H9 (cell line): ENCODE measurements around the gene CCL19. TPM values are rescaled to one million over a fixed set of nuclear protein-coding genes. Genes with fewer than 3 reads are reported as not detected.

Source experiments
- DNase-seq: peaks from one replicate; pipeline ENCODE4 v3.0.0-alpha.2; 2017
- H2AFZ ChIP-seq: one replicate; pipeline ENCODE4 v1.6.1; 2013; ENCODE audit warnings: mild to moderate bottlenecking, low read length, control low read depth, moderate library complexity
- H2AK5ac ChIP-seq: 2 replicates; pipeline ENCODE4 v1.6.1; 2013; ENCODE audit warnings: low read length, control low read depth, mixed read lengths; ENCODE audit not compliant: insufficient read length
- H2BK120ac ChIP-seq: one replicate; pipeline ENCODE4 v1.6.1; 2013; ENCODE audit warnings: low read depth, mild to moderate bottlenecking, low read length, control low read depth, inconsistent platforms; ENCODE audit not compliant: poor library complexity, severe bottlenecking
- H2BK12ac ChIP-seq: 2 replicates; pipeline ENCODE4 v1.6.1; 2013; ENCODE audit warnings: low read length, control low read depth, mixed read lengths, low read depth; ENCODE audit not compliant: insufficient read length
- H2BK15ac ChIP-seq: 2 replicates; pipeline ENCODE4 v1.6.1; 2013; ENCODE audit warnings: low read depth, low read length, control low read depth
- H2BK20ac ChIP-seq: one replicate; pipeline ENCODE4 v1.6.1; 2013; ENCODE audit warnings: low read depth, mild to moderate bottlenecking, low read length, control low read depth, inconsistent platforms; ENCODE audit not compliant: poor library complexity, severe bottlenecking
- H2BK5ac ChIP-seq: 2 replicates; pipeline ENCODE4 v1.6.1; 2013; ENCODE audit warnings: low read length, control low read depth, mixed read lengths; ENCODE audit not compliant: insufficient read length
- H3K14ac ChIP-seq: 2 replicates; pipeline ENCODE4 v1.6.1; 2013; ENCODE audit warnings: low read length, control low read depth; ENCODE audit not compliant: insufficient read depth
- H3K18ac ChIP-seq: 2 replicates; pipeline ENCODE4 v1.6.1; 2013; ENCODE audit warnings: low read depth, mild to moderate bottlenecking, mixed read lengths, low read length, control low read depth; ENCODE audit not compliant: insufficient read length
- H3K23ac ChIP-seq: 2 replicates; pipeline ENCODE4 v1.6.1; 2013; ENCODE audit warnings: low read length, control low read depth, mixed read lengths, low read depth; ENCODE audit not compliant: insufficient read length
- H3K23me2 ChIP-seq: 2 replicates; pipeline ENCODE4 v1.6.1; 2013; ENCODE audit warnings: low read depth, mild to moderate bottlenecking, mixed read lengths, low read length, control low read depth; ENCODE audit not compliant: insufficient read length, poor library complexity, severe bottlenecking
- H3K27ac ChIP-seq: 2 replicates; pipeline ENCODE4 v1.5.1; 2013; ENCODE audit warnings: low read length, control low read depth, mixed read lengths, low read depth; ENCODE audit not compliant: insufficient read length
- H3K27me3 ChIP-seq: 2 replicates; pipeline ENCODE4 v1.6.1; 2013; ENCODE audit warnings: low read length, control low read depth, inconsistent platforms; ENCODE audit not compliant: insufficient read depth
- H3K4ac ChIP-seq: 2 replicates; pipeline ENCODE4 v1.6.1; 2013; ENCODE audit warnings: low read depth, mild to moderate bottlenecking, control low read depth, inconsistent platforms, low read length, moderate library complexity
- H3K4me1 ChIP-seq: 2 replicates; pipeline ENCODE4 v1.6.1; 2013; ENCODE audit warnings: low read length, control low read depth, inconsistent platforms; ENCODE audit not compliant: insufficient read depth
- H3K4me2 ChIP-seq: 2 replicates; pipeline ENCODE4 v1.6.1; 2013; ENCODE audit warnings: low read length, control low read depth, mixed read lengths; ENCODE audit not compliant: insufficient read length, insufficient read depth
- H3K56ac ChIP-seq: 2 replicates; pipeline ENCODE4 v1.6.1; 2013; ENCODE audit warnings: low read depth, mild to moderate bottlenecking, mixed read lengths, low read length, control low read depth; ENCODE audit not compliant: insufficient read length
- H3K79me1 ChIP-seq: 2 replicates; pipeline ENCODE4 v1.6.1; 2013; ENCODE audit warnings: low read depth, mild to moderate bottlenecking, moderate library complexity, low read length, control low read depth, inconsistent platforms; ENCODE audit not compliant: insufficient read depth, poor library complexity, severe bottlenecking
- H3K79me2 ChIP-seq: 2 replicates; pipeline ENCODE4 v1.6.1; 2013; ENCODE audit warnings: low read length, control low read depth, inconsistent platforms; ENCODE audit not compliant: insufficient read depth
- H3K9ac ChIP-seq: 2 replicates; pipeline ENCODE4 v1.6.1; 2013; ENCODE audit warnings: low read length, control low read depth, mixed read lengths; ENCODE audit not compliant: insufficient read length; ENCODE audit errors: extremely low read depth
- H3K9me3 ChIP-seq: one replicate; pipeline ENCODE4 v1.6.1; 2013; ENCODE audit warnings: low read depth, low read length, inconsistent platforms; ENCODE audit not compliant: control insufficient read depth
- H3T11ph ChIP-seq: one replicate; pipeline ENCODE4 v1.6.1; 2013; ENCODE audit warnings: mild to moderate bottlenecking, low read length, control low read depth, inconsistent platforms
- H4K20me1 ChIP-seq: one replicate; pipeline ENCODE4 v1.6.1; 2013; ENCODE audit not compliant: control insufficient read depth, insufficient read length, insufficient read depth
- H4K5ac ChIP-seq: 2 replicates; pipeline ENCODE4 v1.6.1; 2013; ENCODE audit warnings: low read depth, mild to moderate bottlenecking, mixed read lengths, low read length, control low read depth; ENCODE audit not compliant: insufficient read length
- H4K8ac ChIP-seq: replicated peaks from 2 replicates; pipeline ENCODE4 v1.6.1; 2013; ENCODE audit warnings: low read length, control low read depth, mixed read lengths, low read depth; ENCODE audit not compliant: insufficient read length
- H4K91ac ChIP-seq: 2 replicates; pipeline ENCODE4 v1.6.1; 2013; ENCODE audit warnings: low read depth, mild to moderate bottlenecking, moderate library complexity, mixed read lengths, low read length, control low read depth; ENCODE audit not compliant: insufficient read length
- H3K27ac Mint-ChIP-seq, 3 experiments: 2 replicates in 2 of 3; 3 replicates in 1 of 3; pipeline ENCODE4 v1.8.0; 2020 to 2021; ENCODE audit warnings: mixed read lengths in 3 of 3, mild to moderate bottlenecking in 1 of 3, moderate library complexity in 1 of 3
- H3K27me3 Mint-ChIP-seq: 2 replicates; pipeline ENCODE4 v1.8.0; 2021; ENCODE audit warnings: low read depth, mild to moderate bottlenecking, moderate library complexity, mixed read lengths
- H3K36me3 Mint-ChIP-seq, 3 experiments: 2 replicates in 2 of 3; 3 replicates in 1 of 3; pipeline ENCODE4 v1.8.0; 2020 to 2021; ENCODE audit warnings: low read depth in 3 of 3, mixed read lengths in 3 of 3; ENCODE audit not compliant: insufficient read depth in 1 of 3
- H3K4me1 Mint-ChIP-seq, 2 experiments: 2 replicates each; pipeline ENCODE4 v1.8.0; 2020; ENCODE audit warnings: mixed read lengths in 2 of 2
- H3K4me3 Mint-ChIP-seq, 2 experiments: 2 replicates in 1 of 2; 3 replicates in 1 of 2; pipeline ENCODE4 v1.8.0; 2020 to 2021; ENCODE audit warnings: mild to moderate bottlenecking in 2 of 2, mixed read lengths in 2 of 2, moderate library complexity in 1 of 2
- H3K9me3 Mint-ChIP-seq, 2 experiments: 2 replicates in 1 of 2; 3 replicates in 1 of 2; pipeline ENCODE4 v1.8.0; 2020; ENCODE audit warnings: mild to moderate bottlenecking in 2 of 2, mixed read lengths in 2 of 2, moderate library complexity in 1 of 2
- WGBS: extraction: QIAGEN DNeasy Blood & Tissue Kit; methylation state at CpG from one replicate; pipeline ENCODE4 v1.1.7; 2013; ENCODE audit warnings: missing lambda C conversion rate, low lambda C conversion rate, mixed read lengths; ENCODE audit not compliant: insufficient read length; ENCODE audit errors: extremely low coverage; 5-methylcytosine and 5-hydroxymethylcytosine counted together
- total RNA-seq: library from RNA; stranded (reverse); gene quantifications from 2 replicates; pipeline ENCODE4 v1.2.1, GENCODE V29; 2021
- TF ChIP-seq, protein P1 (sequence below): fragments of 200-600 bp; sonication (generic); conservative IDR thresholded peaks from 3 replicates; pipeline ENCODE4 v1.8.0; 2021; ENCODE audit warnings: antibody characterized with exemption, mild to moderate bottlenecking

CCL19 gene
- total RNA-seq, 1 experiment from 2014 or later = not detected

DNA sequence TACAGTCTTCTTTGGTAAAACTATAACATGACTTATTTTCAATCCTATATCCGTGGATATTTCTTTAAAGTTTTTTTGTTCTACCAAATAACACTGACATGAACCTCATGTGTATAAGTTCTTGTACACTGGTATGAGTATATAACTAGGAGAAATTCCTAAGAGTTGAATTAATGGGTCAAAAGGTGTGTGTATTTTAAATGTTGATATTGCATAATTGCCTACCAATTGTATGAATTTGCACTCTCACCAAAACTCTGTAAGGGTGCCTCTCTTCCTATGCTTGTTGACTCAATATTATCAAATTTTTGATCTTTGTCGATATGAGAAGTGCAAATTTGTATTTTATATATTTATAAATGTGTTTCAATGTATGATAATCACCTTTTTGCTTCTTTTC lies 41.8 kb upstream of the CCL19 start:
- Histone ChIP-seq H3K9me3 (no peaks in the 10 kb centered on the region), H2BK20ac (no peak overlapping the region), H3K23me2 (no peaks in the 10 kb centered on the region), H4K5ac (no peak overlapping the region), H3T11ph (no peak overlapping the region), H3K4ac (no peak overlapping the region), H3K27me3 (no peaks in the 10 kb centered on the region), H3K79me2 (no peaks in the 10 kb centered on the region), H2AK5ac (no peak overlapping the region), H3K9ac (no peak overlapping the region), H3K4me1 (no peaks in the 10 kb centered on the region), H4K8ac (no peak overlapping the region), H2BK120ac (no peak overlapping the region), H3K4me2 (no peak overlapping the region), H4K91ac (no peak overlapping the region), H3K27ac (no peak overlapping the region), H2BK12ac (no peak overlapping the region), H3K14ac (no peak overlapping the region), H2BK5ac (no peak overlapping the region), H3K79me1 (no peaks in the 10 kb centered on the region), H2AFZ (no peak overlapping the region), H2BK15ac (no peak overlapping the region), H3K56ac (no peak overlapping the region), H3K23ac (no peak overlapping the region), H3K18ac (no peak overlapping the region), H4K20me1 (no peaks in the 10 kb centered on the region)
- Mint-ChIP-seq H3K36me3 (no peaks in the 10 kb centered on the region), H3K9me3 (no peaks in the 10 kb centered on the region), H3K27ac (no peak overlapping the region), H3K4me1 (no peaks in the 10 kb centered on the region), H3K27me3 (peaks cover 4% of the 10 kb centered on the region), H3K4me3 (no peak overlapping the region)
- WGBS = no CpG with 5 or more reads among the region's 2 CpGs
- no peak for DNase-seq
- TF ChIP-seq, protein P1, sequence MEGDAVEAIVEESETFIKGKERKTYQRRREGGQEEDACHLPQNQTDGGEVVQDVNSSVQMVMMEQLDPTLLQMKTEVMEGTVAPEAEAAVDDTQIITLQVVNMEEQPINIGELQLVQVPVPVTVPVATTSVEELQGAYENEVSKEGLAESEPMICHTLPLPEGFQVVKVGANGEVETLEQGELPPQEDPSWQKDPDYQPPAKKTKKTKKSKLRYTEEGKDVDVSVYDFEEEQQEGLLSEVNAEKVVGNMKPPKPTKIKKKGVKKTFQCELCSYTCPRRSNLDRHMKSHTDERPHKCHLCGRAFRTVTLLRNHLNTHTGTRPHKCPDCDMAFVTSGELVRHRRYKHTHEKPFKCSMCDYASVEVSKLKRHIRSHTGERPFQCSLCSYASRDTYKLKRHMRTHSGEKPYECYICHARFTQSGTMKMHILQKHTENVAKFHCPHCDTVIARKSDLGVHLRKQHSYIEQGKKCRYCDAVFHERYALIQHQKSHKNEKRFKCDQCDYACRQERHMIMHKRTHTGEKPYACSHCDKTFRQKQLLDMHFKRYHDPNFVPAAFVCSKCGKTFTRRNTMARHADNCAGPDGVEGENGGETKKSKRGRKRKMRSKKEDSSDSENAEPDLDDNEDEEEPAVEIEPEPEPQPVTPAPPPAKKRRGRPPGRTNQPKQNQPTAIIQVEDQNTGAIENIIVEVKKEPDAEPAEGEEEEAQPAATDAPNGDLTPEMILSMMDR = no peak
